Measurements from ENCODE around the gene HTRA3.

DNA sequence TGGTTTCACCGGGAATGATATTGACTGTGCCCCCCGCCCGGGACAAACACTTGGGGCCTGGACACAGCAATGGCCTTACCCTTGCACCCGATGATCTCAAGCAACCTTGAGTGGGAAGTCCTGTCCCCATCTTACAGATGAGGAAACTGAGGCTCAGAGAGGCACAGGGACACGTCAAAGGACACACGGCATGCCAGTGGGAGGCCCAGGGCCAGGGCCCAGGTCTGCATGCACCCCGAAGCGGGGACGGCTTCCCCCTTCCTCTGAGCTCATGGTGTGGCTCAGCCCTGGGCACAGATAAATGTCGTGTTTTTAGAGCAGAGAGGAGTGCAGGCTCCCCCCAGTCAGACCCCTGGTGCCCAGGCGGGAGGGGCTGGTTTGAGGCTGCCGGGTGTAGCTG lies 33.9 kb upstream of the HTRA3 start:
- TF ChIP-seq POLR2A (IDR thresholded peaks at IDR 0.05) (no peak), POLR2AphosphoS5 (IDR thresholded peaks at IDR 0.05) (no peak), EP300 (IDR thresholded peaks at IDR 0.05) (no peak)
- TF ChIP-seq, protein P1, sequence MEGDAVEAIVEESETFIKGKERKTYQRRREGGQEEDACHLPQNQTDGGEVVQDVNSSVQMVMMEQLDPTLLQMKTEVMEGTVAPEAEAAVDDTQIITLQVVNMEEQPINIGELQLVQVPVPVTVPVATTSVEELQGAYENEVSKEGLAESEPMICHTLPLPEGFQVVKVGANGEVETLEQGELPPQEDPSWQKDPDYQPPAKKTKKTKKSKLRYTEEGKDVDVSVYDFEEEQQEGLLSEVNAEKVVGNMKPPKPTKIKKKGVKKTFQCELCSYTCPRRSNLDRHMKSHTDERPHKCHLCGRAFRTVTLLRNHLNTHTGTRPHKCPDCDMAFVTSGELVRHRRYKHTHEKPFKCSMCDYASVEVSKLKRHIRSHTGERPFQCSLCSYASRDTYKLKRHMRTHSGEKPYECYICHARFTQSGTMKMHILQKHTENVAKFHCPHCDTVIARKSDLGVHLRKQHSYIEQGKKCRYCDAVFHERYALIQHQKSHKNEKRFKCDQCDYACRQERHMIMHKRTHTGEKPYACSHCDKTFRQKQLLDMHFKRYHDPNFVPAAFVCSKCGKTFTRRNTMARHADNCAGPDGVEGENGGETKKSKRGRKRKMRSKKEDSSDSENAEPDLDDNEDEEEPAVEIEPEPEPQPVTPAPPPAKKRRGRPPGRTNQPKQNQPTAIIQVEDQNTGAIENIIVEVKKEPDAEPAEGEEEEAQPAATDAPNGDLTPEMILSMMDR (IDR thresholded peaks at IDR 0.05): no peak

All from suprapubic skin (tissue), 4 donors.